Thyroid gland (tissue), 4 donors: Measurements from ENCODE around the gene CRYGN. TPM values are rescaled to one million over a fixed set of nuclear protein-coding genes. Genes with fewer than 3 reads are reported as not detected.

Experiments used
- DNase-seq, 2 donors: peaks; one replicate each; pipeline ENCODE4 v3.0.0-alpha.2; 2019
- H3K27ac ChIP-seq, 3 donors: fragments of 200-600 bp; sonication (generic); 1 replicate in 2 of 3; 2 replicates in 1 of 3; pipeline ENCODE4 v1.5.1; 2016 to 2019; ENCODE audit warnings: mild to moderate bottlenecking in 1 of 3, moderate library complexity in 1 of 3
- H3K27me3 ChIP-seq: fragments of 200-600 bp; sonication (generic); one replicate; pipeline ENCODE4 v1.5.1; 2019
- H3K36me3 ChIP-seq, 2 donors: fragments of 200-600 bp; sonication (generic); one replicate each; pipeline ENCODE4 v1.5.1; 2016 to 2019
- H3K4me1 ChIP-seq, 2 donors: fragments of 200-600 bp; sonication (generic); one replicate each; pipeline ENCODE4 v1.5.1; 2017 to 2019
- H3K4me3 ChIP-seq, 3 donors: fragments of 200-600 bp; sonication (generic); replicated peaks in 1 of 3; 1 replicate in 2 of 3; 2 replicates in 1 of 3; pipeline ENCODE4 v1.5.1; 2016; ENCODE audit warnings: mild to moderate bottlenecking in 1 of 3
- H3K9me3 ChIP-seq: fragments of 200-600 bp; sonication (generic); one replicate; pipeline ENCODE4 v1.5.1; 2017
- CTCF ChIP-seq, 6 experiments: fragments of 200-600 bp in 3 of 6; fragments of 450-650 bp in 3 of 6; sonication (generic) in 3 of 6; IDR thresholded peaks; one replicate each; pipeline ENCODE4 v1.5.1; 2016 to 2019; ENCODE audit warnings: antibody characterized with exemption in 6 of 6, mild to moderate bottlenecking in 2 of 6, inconsistent platforms in 1 of 6, moderate library complexity in 1 of 6
- POLR2A ChIP-seq, 2 donors: fragments of 450-650 bp; IDR thresholded peaks; one replicate each; pipeline ENCODE4 v1.6.1; 2017; ENCODE audit warnings: antibody characterized with exemption in 2 of 2, mild to moderate bottlenecking in 2 of 2, moderate library complexity in 1 of 2
- WGBS, 2 donors: methylation state at CpG; one replicate each; pipeline ENCODE4 v1.1.5; 2017; 5-methylcytosine and 5-hydroxymethylcytosine counted together
- intact Hi-C: fragments of 100-400 bp; cut with DNase I; formaldehyde crosslinking; loops from one replicate; pipeline ENCODE4 v1.15.1; 2023
- total RNA-seq, 4 donors: library from RNA; depleted of rRNA; stranded (reverse); fragments of >200 nt; gene quantifications; one replicate each; pipeline ENCODE4 v1.2.3, GENCODE V29; 2016

The CRYGN gene
- total RNA-seq, 4 donors from 2014 or later: 16.4 to 45.5 (median 24.5) TPM

GRCh38 chr7:151453326-151453791 lies 13.4 kb upstream of the CRYGN start:
- no peak overlapping the region for H3K4me3 ChIP-seq
- no peaks in the 10 kb centered on the region for H3K9me3 ChIP-seq
- H3K27me3 ChIP-seq: no peaks in the 10 kb centered on the region
- intact Hi-C loops: loop anchor here (5.0 kb wide), 2 partner anchors 141 to 309 kb away; no protein-coding TSS in a partner anchor
- DNase-seq: no peak
- H3K36me3 ChIP-seq: no peaks in the 10 kb centered on the region
- H3K4me1 ChIP-seq: peaks cover 0 to under 1% of the 10 kb centered on the region in 2 donors
- no peak overlapping the region for H3K27ac ChIP-seq
- WGBS, 2 donors: 72 to 85% methylated on average over 11 to 13 of the region's 13 CpGs
- no peak for TF ChIP-seq POLR2A (IDR thresholded peaks at IDR 0.05)
- TF ChIP-seq CTCF (IDR thresholded peaks at IDR 0.05): no peak

- no peak for DNase-seq
- H3K9me3 ChIP-seq: no peaks in the 10 kb centered on the region
- H3K27ac ChIP-seq: no peak overlapping the region
- TF ChIP-seq POLR2A (IDR thresholded peaks at IDR 0.05) (no peak), CTCF (IDR thresholded peaks at IDR 0.05) (no peak)
- H3K4me3 ChIP-seq: no peak overlapping the region
- H3K4me1 ChIP-seq: peaks cover 0 to 6% of the 10 kb centered on the region in 2 donors
- intact Hi-C loops: loop anchor here (5.0 kb wide), 2 partner anchors 141 to 309 kb away; no protein-coding TSS in a partner anchor
- H3K27me3 ChIP-seq: no peaks in the 10 kb centered on the region
- no peaks in the 10 kb centered on the region for H3K36me3 ChIP-seq
- WGBS, 2 donors: 85 to 87% methylated on average over 9 to 14 of the region's 15 CpGs
Measured at GRCh38 chr7:151452680-151453325, 12.9 kb upstream of the CRYGN start.

- Histone ChIP-seq H3K27me3 (no peaks in the 10 kb centered on the region), H3K4me3 (no peak overlapping the region), H3K27ac (no peak overlapping the region), H3K36me3 (no peaks in the 10 kb centered on the region), H3K4me1 (peaks cover 0 to 6% of the 10 kb centered on the region in 2 donors), H3K9me3 (no peaks in the 10 kb centered on the region)
- no peak for DNase-seq
- intact Hi-C loops: loop anchor here (5.0 kb wide), 2 partner anchors 140 to 310 kb away; no protein-coding TSS in a partner anchor
- TF ChIP-seq POLR2A (IDR thresholded peaks at IDR 0.05) (no peak), CTCF (IDR thresholded peaks at IDR 0.05) (no peak)
- 84 to 86% methylated on average over 18 to 21 of the region's 23 CpGs for WGBS, 2 donors
Measured at GRCh38 chr7:151451626-151452571, 12.0 kb upstream of the CRYGN start.

- no peak overlapping the region for H3K27ac ChIP-seq
- TF ChIP-seq CTCF (IDR thresholded peaks at IDR 0.05) (no peak), POLR2A (IDR thresholded peaks at IDR 0.05) (no peak)
- WGBS, 2 donors: 92 to 94% methylated on average over 5 of the region's 5 CpGs
- peaks cover 0 to 6% of the 10 kb centered on the region in 2 donors for H3K4me1 ChIP-seq
- no peak overlapping the region for H3K4me3 ChIP-seq
- no peaks in the 10 kb centered on the region for H3K9me3 ChIP-seq
- no peak for DNase-seq
- no peaks in the 10 kb centered on the region for H3K36me3 ChIP-seq
- H3K27me3 ChIP-seq: no peaks in the 10 kb centered on the region
- intact Hi-C loops: loop anchor here (5.0 kb wide), 2 partner anchors 139 to 311 kb away; no protein-coding TSS in a partner anchor
Measured at GRCh38 chr7:151451156-151451555, 11.2 kb upstream of the CRYGN start.
